GM21576 (cell line): ENCODE results near the gene UNC13B.
"Not testable (repeated sequence)": the region's sequence is repeated elsewhere in the genome, so short reads cannot be mapped to it uniquely, and the experiment has no call there.

Source experiments
- ATAC-seq: cut with Tn5 transposase; IDR thresholded peaks from one replicate; pipeline ENCODE4 v1.9.1; 2021; ENCODE audit warnings: mild to moderate bottlenecking, moderate library complexity; ENCODE audit not compliant: unreplicated experiment

Gene UNC13B

GRCh38 chr9:35162605-35163315, 951 bp downstream of the UNC13B start:
- no peak for ATAC-seq

DNA sequence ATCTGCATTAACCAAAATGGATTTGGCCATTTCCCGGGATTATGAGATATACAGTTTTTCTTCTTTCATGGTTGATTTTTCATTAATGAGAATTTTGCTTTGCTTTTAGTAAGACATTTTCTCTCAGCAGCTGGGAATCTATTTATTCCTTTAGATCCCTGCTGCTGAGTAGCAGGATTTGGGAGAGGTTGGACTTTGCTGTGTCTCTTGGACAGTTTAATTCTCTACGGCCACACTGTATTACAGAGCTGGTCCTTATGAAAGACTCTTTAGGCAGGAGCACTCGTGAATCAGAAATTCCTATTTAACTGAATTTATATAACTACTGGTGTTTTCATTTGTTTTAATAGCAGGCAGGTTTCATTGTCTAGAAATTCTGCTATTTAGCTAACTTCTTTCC, 1.6 kb downstream of the UNC13B start:
- no peak for ATAC-seq

- no peak for ATAC-seq
Measured at GRCh38 chr9:35164711-35165110, 2.9 kb downstream of the UNC13B start.

- ATAC-seq = not testable (repeated sequence)
Measured at GRCh38 chr9:35167429-35167828, 5.6 kb downstream of the UNC13B start.

DNA sequence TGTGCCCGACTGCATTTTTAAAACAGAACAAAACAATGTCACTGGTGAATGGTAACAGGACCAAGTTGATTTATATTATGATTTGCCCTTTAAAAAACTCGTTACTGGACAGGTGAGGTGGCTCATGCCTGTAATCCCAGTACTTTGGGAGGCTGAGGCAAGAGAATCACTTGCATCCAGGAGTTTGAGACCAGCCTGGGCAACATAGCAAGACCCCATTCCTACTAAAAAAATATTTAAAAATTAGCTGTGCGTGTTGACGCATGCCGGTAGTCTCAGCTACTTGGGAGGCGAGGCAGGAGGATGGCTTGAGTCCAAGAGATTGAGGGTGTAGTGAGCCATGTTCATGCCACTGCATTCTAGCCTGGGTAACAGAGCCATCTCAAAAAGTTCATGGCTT, 7.2 kb downstream of the UNC13B start:
- ATAC-seq = no peak

DNA sequence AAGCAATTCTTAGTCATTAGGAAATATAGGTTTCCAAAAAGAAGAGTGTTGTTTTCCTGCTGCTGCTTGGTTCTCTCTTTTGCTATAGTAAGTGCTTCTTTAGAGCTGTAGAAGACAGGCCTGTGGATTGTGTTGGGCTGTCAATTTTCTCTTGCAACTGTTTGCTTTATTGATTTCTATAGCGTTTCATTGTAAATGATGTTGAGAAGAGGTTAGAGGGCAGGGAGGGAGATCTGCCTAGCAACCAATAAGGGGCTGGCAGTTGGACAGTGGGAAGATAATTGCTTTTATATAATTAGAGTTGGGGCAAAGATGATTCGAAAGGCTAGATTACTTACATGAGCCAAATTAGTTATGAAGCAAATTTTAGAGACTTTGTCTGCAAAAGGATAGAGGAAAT, 11.1 kb downstream of the UNC13B start:
- ATAC-seq = no peak

GRCh38 chr9:35177520-35177919, 15.7 kb downstream of the UNC13B start:
- ATAC-seq = no peak

- no peak for ATAC-seq
Measured at GRCh38 chr9:35179347-35180280, 17.8 kb downstream of the UNC13B start.

- ATAC-seq = no peak
Measured at GRCh38 chr9:35180801-35181200, 19.0 kb downstream of the UNC13B start.

GRCh38 chr9:35182401-35182800, 20.6 kb downstream of the UNC13B start:
- not testable (repeated sequence) for ATAC-seq

- ATAC-seq = not testable (repeated sequence)
Measured at GRCh38 chr9:35182996-35183754, 21.4 kb downstream of the UNC13B start.

- ATAC-seq = not testable (repeated sequence)
Measured at GRCh38 chr9:35183755-35184480, 22.1 kb downstream of the UNC13B start.

DNA sequence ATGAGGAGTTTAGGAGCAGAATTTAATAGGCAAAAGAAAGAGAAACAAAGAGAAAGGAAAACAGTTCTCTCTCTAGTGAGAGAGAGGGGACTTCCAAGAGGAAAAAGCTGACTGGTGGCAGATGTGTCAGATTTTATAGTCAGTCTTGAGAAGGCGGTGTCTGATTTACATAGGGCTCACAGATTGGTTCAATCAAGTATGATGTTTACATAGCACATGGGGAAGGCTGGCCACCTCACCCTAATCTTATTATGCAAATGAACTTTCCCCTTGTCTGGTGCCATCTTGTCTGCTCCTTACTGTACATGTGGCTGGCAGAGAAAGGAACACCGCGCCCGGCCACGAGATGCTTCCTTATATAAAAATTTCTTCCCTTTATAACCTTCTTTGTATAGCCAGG, 24.7 kb downstream of the UNC13B start:
- no peak for ATAC-seq

GRCh38 chr9:35190203-35190602, 28.4 kb downstream of the UNC13B start:
- no peak for ATAC-seq

- no peak for ATAC-seq
Measured at GRCh38 chr9:35191105-35191504, 29.3 kb downstream of the UNC13B start.

GRCh38 chr9:35193762-35194161, 32.0 kb downstream of the UNC13B start:
- no peak for ATAC-seq

- no peak for ATAC-seq
Measured at GRCh38 chr9:35195683-35196082, 33.9 kb downstream of the UNC13B start.

GRCh38 chr9:35198191-35198590, 36.4 kb downstream of the UNC13B start:
- no peak for ATAC-seq

- no peak for ATAC-seq
Measured at GRCh38 chr9:35203528-35203927, 41.7 kb downstream of the UNC13B start.

- no peak for ATAC-seq
Measured at GRCh38 chr9:35205340-35205739, 43.5 kb downstream of the UNC13B start.

- ATAC-seq = no peak
Measured at GRCh38 chr9:35211854-35212253, 50.0 kb downstream of the UNC13B start.
